GM19351 (cell line): Measurements from ENCODE around the gene LAMA4.
"Not testable (repeated sequence)": the region's sequence is repeated elsewhere in the genome, so short reads cannot be mapped to it uniquely, and the experiment has no call there.

ENCODE experiments used
- ATAC-seq: cut with Tn5 transposase; IDR thresholded peaks from one replicate; pipeline ENCODE4 v1.9.1; 2021; ENCODE audit warnings: mild to moderate bottlenecking, moderate library complexity; ENCODE audit not compliant: unreplicated experiment

LAMA4 gene

GRCh38 chr6:112215488-112216284 lies 38.7 kb downstream of the LAMA4 start:
- ATAC-seq = no peak

- no peak for ATAC-seq
These were observed 39.6 kb downstream of the LAMA4 start for GRCh38 chr6:112214739-112215269.

GRCh38 chr6:112210852-112211251 lies 43.5 kb downstream of the LAMA4 start:
- no peak for ATAC-seq

GRCh38 chr6:112209131-112209530 lies 45.2 kb downstream of the LAMA4 start:
- no peak for ATAC-seq

- no peak for ATAC-seq
These were observed 46.6 kb downstream of the LAMA4 start for GRCh38 chr6:112207776-112208175.

GRCh38 chr6:112207131-112207530 lies 47.2 kb downstream of the LAMA4 start:
- no peak for ATAC-seq

- ATAC-seq = no peak
These were observed 48.3 kb downstream of the LAMA4 start for GRCh38 chr6:112206110-112206458.

GRCh38 chr6:112205427-112206109 lies 48.8 kb downstream of the LAMA4 start:
- ATAC-seq = no peak

- peak; percentile 42 for ATAC-seq
These were observed 50.0 kb downstream of the LAMA4 start for GRCh38 chr6:112204350-112204706.

GRCh38 chr6:112203577-112204349 lies 50.6 kb downstream of the LAMA4 start:
- ATAC-seq = peak; percentile 61

- peak; percentile 83 for ATAC-seq
These were observed 51.6 kb downstream of the LAMA4 start for GRCh38 chr6:112202639-112203341.

- ATAC-seq = not testable (repeated sequence)
These were observed 54.0 kb downstream of the LAMA4 start for GRCh38 chr6:112200185-112200914.

- no peak for ATAC-seq
These were observed 55.4 kb downstream of the LAMA4 start for GRCh38 chr6:112199001-112199403.

- ATAC-seq = no peak
These were observed 55.8 kb downstream of the LAMA4 start for GRCh38 chr6:112198582-112198981.

- ATAC-seq = no peak
These were observed 56.7 kb downstream of the LAMA4 start for GRCh38 chr6:112197636-112198035.

- no peak for ATAC-seq
These were observed 58.1 kb downstream of the LAMA4 start for GRCh38 chr6:112196306-112196705.

- no peak for ATAC-seq
These were observed 59.2 kb downstream of the LAMA4 start for GRCh38 chr6:112195166-112195565.

GRCh38 chr6:112194511-112194910 lies 59.9 kb downstream of the LAMA4 start:
- no peak for ATAC-seq

- ATAC-seq = no peak
These were observed 60.8 kb downstream of the LAMA4 start for GRCh38 chr6:112193535-112194051.

GRCh38 chr6:112193117-112193516 lies 61.2 kb downstream of the LAMA4 start:
- no peak for ATAC-seq
